Measurements from ENCODE around the gene SLC47A2. TPM values are rescaled to one million over a fixed set of nuclear protein-coding genes. Genes with fewer than 3 reads are reported as not detected.

The SLC47A2 gene
- total RNA-seq, 2 donors from 2014 or later = not detected

DNA sequence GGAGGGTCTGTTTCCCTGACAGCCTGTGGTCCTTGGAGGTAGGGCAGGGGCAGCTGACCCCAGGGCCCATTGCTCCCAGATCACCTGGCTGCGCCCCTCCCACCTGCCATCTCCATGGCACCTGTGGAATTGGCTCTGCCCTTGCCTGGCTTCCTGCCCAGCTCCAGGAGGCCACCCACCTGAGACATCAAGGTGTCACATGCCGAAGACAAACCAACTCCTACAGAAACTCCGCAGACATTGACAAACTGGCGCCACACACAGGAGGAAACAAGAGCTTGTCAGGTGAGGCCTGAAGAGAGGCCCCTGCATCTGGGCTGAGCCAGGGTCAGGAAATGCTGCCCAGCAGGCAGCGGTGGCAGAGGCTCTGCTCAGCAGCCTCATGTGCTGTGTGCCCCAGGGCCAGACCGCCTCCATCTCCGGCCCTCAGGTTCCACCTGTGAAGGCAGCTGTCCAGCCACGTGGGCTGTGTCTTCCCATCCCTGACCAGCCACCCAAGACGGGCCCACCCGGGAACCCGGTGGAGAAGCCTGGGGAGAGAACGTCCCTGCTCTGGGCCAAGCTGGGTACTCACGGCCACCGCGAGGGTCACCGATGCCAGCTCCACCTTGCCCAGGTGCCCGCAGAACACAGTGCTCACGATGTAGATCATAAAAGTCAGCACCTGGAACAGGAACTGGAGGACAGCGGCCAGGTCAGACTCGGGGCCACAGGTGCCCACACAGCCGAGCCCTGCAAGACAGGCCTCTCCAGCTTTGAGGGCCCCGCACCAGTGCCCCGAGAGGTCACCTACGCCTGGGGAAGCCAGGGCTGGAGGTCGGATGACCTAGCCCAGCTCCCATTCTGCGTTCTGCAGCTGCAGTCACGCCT, 1.6 kb downstream of the SLC47A2 start:
- H3K36me3 ChIP-seq = no peaks in the 10 kb centered on the region
- TF ChIP-seq, protein P1, sequence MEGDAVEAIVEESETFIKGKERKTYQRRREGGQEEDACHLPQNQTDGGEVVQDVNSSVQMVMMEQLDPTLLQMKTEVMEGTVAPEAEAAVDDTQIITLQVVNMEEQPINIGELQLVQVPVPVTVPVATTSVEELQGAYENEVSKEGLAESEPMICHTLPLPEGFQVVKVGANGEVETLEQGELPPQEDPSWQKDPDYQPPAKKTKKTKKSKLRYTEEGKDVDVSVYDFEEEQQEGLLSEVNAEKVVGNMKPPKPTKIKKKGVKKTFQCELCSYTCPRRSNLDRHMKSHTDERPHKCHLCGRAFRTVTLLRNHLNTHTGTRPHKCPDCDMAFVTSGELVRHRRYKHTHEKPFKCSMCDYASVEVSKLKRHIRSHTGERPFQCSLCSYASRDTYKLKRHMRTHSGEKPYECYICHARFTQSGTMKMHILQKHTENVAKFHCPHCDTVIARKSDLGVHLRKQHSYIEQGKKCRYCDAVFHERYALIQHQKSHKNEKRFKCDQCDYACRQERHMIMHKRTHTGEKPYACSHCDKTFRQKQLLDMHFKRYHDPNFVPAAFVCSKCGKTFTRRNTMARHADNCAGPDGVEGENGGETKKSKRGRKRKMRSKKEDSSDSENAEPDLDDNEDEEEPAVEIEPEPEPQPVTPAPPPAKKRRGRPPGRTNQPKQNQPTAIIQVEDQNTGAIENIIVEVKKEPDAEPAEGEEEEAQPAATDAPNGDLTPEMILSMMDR (IDR thresholded peaks at IDR 0.05) = no peak
- H3K27me3 ChIP-seq (replicated peaks; ENCODE audit: insufficient read depth) = no peaks in the 10 kb centered on the region
- no peak overlapping the region for H3K27ac ChIP-seq
- no peaks in the 10 kb centered on the region for H3K4me1 ChIP-seq (ENCODE audit: control insufficient read depth in 1 of 2, low read depth in 2 of 2)
- DNase-seq (ENCODE audit: low spot score) = no peak
- no peaks in the 10 kb centered on the region for H3K9me3 ChIP-seq
- ATAC-seq (ENCODE audit: insufficient number of reproducible peaks, low FRiP score, low read depth) = no peak
- H3K4me3 ChIP-seq = no peak overlapping the region

DNA sequence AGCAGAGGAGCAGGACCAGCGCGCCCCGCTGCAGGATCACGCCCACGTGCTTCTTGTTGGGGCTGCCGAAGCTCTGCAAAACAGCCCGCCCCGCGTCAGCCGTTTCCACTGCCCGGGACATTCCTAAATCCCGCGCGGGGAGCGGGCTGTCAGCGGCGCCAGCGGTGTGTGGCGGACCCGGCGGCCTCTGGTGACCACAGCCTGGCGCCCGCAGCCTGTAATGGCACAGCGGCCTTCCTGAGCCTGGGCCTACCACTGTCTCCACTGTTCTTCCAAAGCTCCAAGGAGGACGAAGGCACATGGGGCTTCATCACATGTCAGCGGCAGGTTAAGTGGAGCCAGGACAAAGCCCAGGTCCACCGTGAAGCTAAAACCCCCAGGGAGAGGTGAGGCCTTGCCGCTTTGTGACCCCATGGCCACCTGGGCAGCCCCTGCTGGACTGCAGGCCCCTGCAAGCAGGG, 2.5 kb downstream of the SLC47A2 start:
- no peaks in the 10 kb centered on the region for H3K27me3 ChIP-seq (replicated peaks; ENCODE audit: insufficient read depth)
- TF ChIP-seq, protein P1 (IDR thresholded peaks at IDR 0.05) = no peak
- no peak overlapping the region for H3K4me3 ChIP-seq
- DNase-seq (ENCODE audit: low spot score) (no peak), ATAC-seq (ENCODE audit: insufficient number of reproducible peaks, low FRiP score, low read depth) (no peak)
- no peaks in the 10 kb centered on the region for H3K9me3 ChIP-seq
- no peaks in the 10 kb centered on the region for H3K4me1 ChIP-seq (ENCODE audit: control insufficient read depth in 1 of 2, low read depth in 2 of 2)
- no peaks in the 10 kb centered on the region for H3K36me3 ChIP-seq
- H3K27ac ChIP-seq = no peak overlapping the region

DNA sequence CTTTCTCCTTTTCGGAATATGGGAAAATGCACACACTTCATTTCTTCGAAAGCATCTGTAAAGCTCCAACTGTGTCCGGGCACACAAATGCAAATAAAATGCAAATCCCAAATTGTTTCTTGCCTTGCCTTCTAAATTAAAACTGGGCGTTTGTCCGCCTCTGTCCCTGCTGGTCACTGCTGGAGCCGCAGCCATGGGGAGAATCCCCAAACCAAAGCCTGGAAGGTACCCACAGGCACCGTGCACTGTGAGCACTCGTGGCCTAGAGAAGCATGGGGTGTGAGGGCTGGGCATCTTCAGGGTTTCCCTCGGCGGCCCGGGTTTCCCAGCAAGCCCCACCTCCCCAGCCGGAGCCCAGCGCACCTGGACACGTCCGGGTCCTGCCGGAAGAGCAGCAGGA, 2.9 kb downstream of the SLC47A2 start:
- Histone ChIP-seq H3K4me3 (no peak overlapping the region), H3K27ac (no peak overlapping the region), H3K27me3 (replicated peaks; ENCODE audit: insufficient read depth) (no peaks in the 10 kb centered on the region), H3K4me1 (ENCODE audit: control insufficient read depth in 1 of 2, low read depth in 2 of 2) (no peaks in the 10 kb centered on the region), H3K36me3 (no peaks in the 10 kb centered on the region), H3K9me3 (no peaks in the 10 kb centered on the region)
- TF ChIP-seq, protein P1 (IDR thresholded peaks at IDR 0.05) = no peak
- no peak for DNase-seq (ENCODE audit: low spot score)
- ATAC-seq (ENCODE audit: insufficient number of reproducible peaks, low FRiP score, low read depth) = no peak

DNA sequence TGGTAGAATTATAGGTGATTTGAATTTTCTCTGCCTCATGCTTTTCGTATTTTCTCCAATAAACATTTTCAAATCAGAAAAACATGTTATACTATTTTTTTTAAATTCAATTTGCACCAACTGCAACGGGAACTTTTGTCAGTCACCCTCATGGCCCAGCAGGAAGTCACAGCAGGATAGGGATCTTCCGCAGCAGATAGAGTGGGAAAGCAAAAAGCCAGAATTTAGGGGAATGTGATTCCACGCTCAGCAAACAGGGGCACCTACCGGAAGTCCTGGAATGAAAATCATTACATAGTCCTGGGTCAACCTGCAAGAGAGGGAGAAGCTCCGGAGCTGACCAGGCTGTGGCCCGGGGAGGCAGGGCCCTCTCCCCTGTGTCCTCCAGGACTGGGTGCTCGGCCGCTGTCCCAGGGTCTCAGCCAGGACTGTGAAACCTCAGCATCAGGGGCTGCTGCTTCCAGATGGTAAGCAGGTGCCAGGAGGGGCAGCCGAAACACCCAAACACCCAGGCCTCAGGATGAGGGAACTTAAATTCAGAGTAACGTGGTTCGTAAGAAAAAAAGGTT, 3.9 kb downstream of the SLC47A2 start:
- DNase-seq (ENCODE audit: low spot score) = no peak
- no peaks in the 10 kb centered on the region for H3K36me3 ChIP-seq
- no peak overlapping the region for H3K4me3 ChIP-seq
- no peaks in the 10 kb centered on the region for H3K9me3 ChIP-seq
- H3K4me1 ChIP-seq (ENCODE audit: control insufficient read depth in 1 of 2, low read depth in 2 of 2) = no peaks in the 10 kb centered on the region
- ATAC-seq (ENCODE audit: insufficient number of reproducible peaks, low FRiP score, low read depth) = no peak
- TF ChIP-seq, protein P1 (IDR thresholded peaks at IDR 0.05) = no peak
- no peak overlapping the region for H3K27ac ChIP-seq
- H3K27me3 ChIP-seq (replicated peaks; ENCODE audit: insufficient read depth) = no peaks in the 10 kb centered on the region

DNA sequence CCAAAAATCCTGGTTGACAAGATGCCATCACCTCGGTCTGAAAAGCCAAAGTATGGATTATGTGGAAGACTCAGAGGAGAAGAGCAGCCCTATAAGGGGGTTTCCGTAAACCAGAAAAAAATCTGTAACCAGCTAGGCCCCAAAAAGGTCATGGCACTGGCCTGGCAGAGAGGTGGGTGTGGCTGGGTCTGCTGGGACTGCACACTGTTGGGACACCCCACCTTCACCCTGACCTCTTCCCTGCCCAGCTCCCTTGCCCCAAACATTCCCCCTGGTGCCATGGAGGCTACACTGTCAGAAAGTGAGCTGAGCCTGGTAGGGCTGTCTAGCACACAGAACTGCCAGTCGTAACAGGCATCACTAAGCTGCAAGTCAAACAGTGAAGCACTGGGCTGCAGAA, 6.5 kb downstream of the SLC47A2 start:
- DNase-seq (ENCODE audit: low spot score) (no peak), ATAC-seq (ENCODE audit: insufficient number of reproducible peaks, low FRiP score, low read depth) (no peak)

More for the DNA sequence above, 6.5 kb downstream of the SLC47A2 start:
- Histone ChIP-seq H3K27me3 (replicated peaks; ENCODE audit: insufficient read depth) (no peaks in the 10 kb centered on the region), H3K36me3 (no peaks in the 10 kb centered on the region), H3K9me3 (no peaks in the 10 kb centered on the region), H3K4me3 (no peak overlapping the region), H3K4me1 (ENCODE audit: control insufficient read depth in 1 of 2, low read depth in 2 of 2) (peaks cover under 1 to 1% of the 10 kb centered on the region in 2 donors), H3K27ac (no peak overlapping the region)
- TF ChIP-seq, protein P1 (IDR thresholded peaks at IDR 0.05) = no peak

Measured in thoracic aorta (tissue), 2 donors.